PC-9 (cell line): ENCODE measurements around the gene GXYLT1.

Experiments used
- CTCF ChIP-seq: fragments of 200-600 bp; sonication (generic); conservative IDR thresholded peaks from 2 replicates; pipeline ENCODE4 v1.6.1; 2017; ENCODE audit warnings: mixed run types, antibody characterized with exemption, mild to moderate bottlenecking, moderate library complexity
- EZH2 ChIP-seq: fragments of 200-600 bp; sonication (generic); IDR thresholded peaks from 2 replicates; pipeline ENCODE4 v1.8.0; 2017; ENCODE audit warnings: antibody characterized with exemption, low read depth

- TF ChIP-seq CTCF, result no peak
- TF ChIP-seq EZH2, result no peak
These were observed 17.7 kb downstream of the GXYLT1 start for GRCh38 chr12:42126963-42127362.
